Hepatocyte (in vitro differentiated cells): Measurements from ENCODE around the gene SULT1E1.

Experiments
- CTCF ChIP-seq: fragments of 200-600 bp; sonication (generic); IDR thresholded peaks from 2 replicates; pipeline ENCODE4 v1.5.1; 2016; ENCODE audit warnings: antibody characterized with exemption, mild to moderate bottlenecking; ENCODE audit not compliant: poor library complexity
- EZH2 ChIP-seq: fragments of 200-600 bp; sonication (generic); IDR thresholded peaks from 2 replicates; pipeline ENCODE4 v1.6.1; 2016; ENCODE audit warnings: antibody characterized with exemption, mild to moderate bottlenecking, borderline replicate concordance
- EZH2phosphoT487 ChIP-seq: fragments of 200-600 bp; sonication (generic); IDR thresholded peaks from one replicate; pipeline ENCODE4 v1.6.1; 2018; ENCODE audit warnings: antibody characterized with exemption, mild to moderate bottlenecking, low read depth, moderate library complexity; ENCODE audit not compliant: unreplicated experiment, severe bottlenecking

- no peak for TF ChIP-seq CTCF
- TF ChIP-seq EZH2, result no peak
- TF ChIP-seq EZH2phosphoT487, result no peak
Observed at GRCh38 chr4:69832326-69833030, 27.5 kb downstream of the SULT1E1 start.
